Activated CD4-positive, alpha-beta T cell treated with anti-CD3 and anti-CD28 coated beads, Interleukin-2, amount 10 ng/mL, durations not matched to agents 7 days and 5 days (primary cell): ENCODE measurements around the gene IFNG-AS1. TPM values are rescaled to one million over a fixed set of nuclear protein-coding genes. Genes with fewer than 3 reads are reported as not detected.

Experiments
- CTCF ChIA-PET: fragments of 350-600 bp; sonication (Branson Sonifier 250); formaldehyde crosslinking; loops from one replicate; lab custom pipeline; 2021; ENCODE audit warnings: antibody characterized with exemption; lab: Charles Lee
- POLR2A ChIA-PET: fragments of 350-600 bp; sonication (Branson Sonifier 250); formaldehyde crosslinking; loops from one replicate; lab custom pipeline; 2021; ENCODE audit warnings: antibody characterized with exemption; lab: Charles Lee
- DNase-seq: peaks from one replicate; pipeline ENCODE4 v3.0.0-alpha.2; 2020
- H3K27ac Mint-ChIP-seq: one replicate; pipeline ENCODE4 v1.8.0; 2021; ENCODE audit warnings: mild to moderate bottlenecking, moderate library complexity, mixed read lengths
- H3K27me3 Mint-ChIP-seq: one replicate; pipeline ENCODE4 v1.8.0; 2021; ENCODE audit warnings: mixed read lengths
- H3K36me3 Mint-ChIP-seq: one replicate; pipeline ENCODE4 v1.8.0; 2021; ENCODE audit warnings: low read depth, mixed read lengths
- H3K4me1 Mint-ChIP-seq: one replicate; pipeline ENCODE4 v1.8.0; 2021; ENCODE audit warnings: mixed read lengths
- H3K4me3 Mint-ChIP-seq: one replicate; pipeline ENCODE4 v1.8.0; 2021; ENCODE audit warnings: mild to moderate bottlenecking, moderate library complexity, mixed read lengths
- H3K9me3 Mint-ChIP-seq: one replicate; pipeline ENCODE4 v1.8.0; 2021; ENCODE audit warnings: mixed read lengths
- total RNA-seq, 2 experiments: library from RNA; stranded (reverse); gene quantifications; one replicate each; pipeline ENCODE4 v1.2.3, GENCODE V29; 2021

IFNG-AS1 gene
- total RNA-seq, 2 experiments from 2014 or later = not detected

DNA sequence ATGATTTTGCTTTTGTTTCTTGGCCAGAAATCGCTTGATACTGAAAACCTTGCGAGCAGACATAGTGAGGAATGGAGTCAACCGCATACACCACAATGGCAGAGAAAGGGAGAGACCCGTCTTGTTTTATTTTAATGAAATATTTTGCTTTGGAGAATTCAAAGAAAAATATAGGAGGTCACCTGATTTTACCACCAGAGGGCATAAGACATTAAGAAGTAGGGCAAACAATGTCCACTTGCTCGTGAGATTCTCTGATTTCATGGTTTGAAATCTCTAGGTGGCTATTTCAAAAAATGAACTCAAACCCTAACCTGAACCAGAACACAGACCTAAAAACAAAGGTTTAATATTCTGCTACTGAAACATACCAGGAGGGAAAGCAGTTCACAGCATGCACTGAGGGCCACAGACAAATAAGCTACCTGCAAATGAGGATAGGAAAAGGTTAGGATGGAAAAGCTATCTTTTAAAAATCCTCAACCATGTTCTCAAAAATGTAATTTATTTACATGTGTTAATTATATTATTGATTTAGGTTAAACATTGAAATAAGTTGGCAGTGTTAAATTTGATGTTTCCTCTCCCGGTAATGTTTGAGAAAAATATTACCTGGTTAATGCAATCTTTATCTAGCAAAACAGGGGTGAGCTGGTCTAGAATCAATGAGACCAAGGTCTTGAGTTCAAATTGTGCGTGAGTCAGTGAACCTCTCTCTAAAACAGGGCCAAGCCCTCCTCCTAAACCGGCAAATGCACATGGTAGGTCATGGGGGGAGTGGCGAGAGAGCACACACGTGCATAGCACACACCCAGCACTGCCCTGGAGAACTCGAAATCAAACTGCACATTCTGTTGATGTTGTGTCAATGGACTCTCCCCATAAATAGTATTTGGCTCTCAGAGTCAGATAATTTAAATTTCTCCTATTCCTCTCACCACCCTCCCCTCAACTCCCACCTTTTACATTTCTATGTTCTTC is 12.5 kb downstream of the IFNG-AS1 start:
- Mint-ChIP-seq H3K4me3 (no peak overlapping the region), H3K27ac (no peak overlapping the region), H3K27me3 (no peaks in the 10 kb centered on the region), H3K9me3 (no peaks in the 10 kb centered on the region), H3K36me3 (no peaks in the 10 kb centered on the region), H3K4me1 (peaks cover 6% of the 10 kb centered on the region)
- DNase-seq = no peak
- POLR2A ChIA-PET = no interaction called here
- CTCF ChIA-PET = interaction anchor here (0.9 to 1.4 kb wide), 2 partner anchors 11 to 26 kb away, joined by 3 to 4 read pairs; no protein-coding TSS in a partner anchor

- H3K9me3 Mint-ChIP-seq = no peaks in the 10 kb centered on the region
- no peaks in the 10 kb centered on the region for H3K27me3 Mint-ChIP-seq
- no peak overlapping the region for H3K4me3 Mint-ChIP-seq
- no peak for DNase-seq
- no peaks in the 10 kb centered on the region for H3K4me1 Mint-ChIP-seq
- H3K27ac Mint-ChIP-seq = no peak overlapping the region
- H3K36me3 Mint-ChIP-seq = no peaks in the 10 kb centered on the region
- ChIA-PET CTCF (interaction anchor here (0.7 to 1.3 kb wide), 3 partner anchors 13 to 502 kb away, joined by 3 to 4 read pairs (median 3); no protein-coding TSS in a partner anchor), POLR2A (no interaction called here)
These were observed 14.5 kb downstream of the IFNG-AS1 start for GRCh38 chr12:68003777-68004176.

DNA sequence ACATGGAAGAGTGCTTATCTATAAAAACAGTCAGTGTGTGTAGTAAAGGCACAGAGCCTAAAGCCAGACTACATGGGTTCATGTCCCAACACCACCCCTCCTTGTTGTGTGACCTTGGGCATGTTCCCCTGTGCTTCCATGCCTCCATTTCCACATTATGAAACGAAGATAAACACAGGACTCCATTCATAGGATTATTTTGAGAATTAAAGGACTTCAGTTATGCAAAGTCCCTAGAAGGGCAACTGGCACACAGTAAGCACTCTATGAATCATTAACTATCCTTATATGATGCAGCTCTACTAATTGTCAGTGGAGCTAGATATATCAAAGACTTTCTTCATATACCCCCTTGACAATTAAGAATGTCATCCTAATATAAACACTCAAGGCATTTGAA is 17.8 kb downstream of the IFNG-AS1 start:
- Mint-ChIP-seq H3K4me3 (no peak overlapping the region), H3K27me3 (no peaks in the 10 kb centered on the region), H3K27ac (no peak overlapping the region), H3K9me3 (no peaks in the 10 kb centered on the region), H3K4me1 (no peaks in the 10 kb centered on the region), H3K36me3 (no peaks in the 10 kb centered on the region)
- CTCF ChIA-PET = interaction anchor here (1.3 kb wide), 1 partner anchor 18 kb away, joined by 3 read pairs; no protein-coding TSS in a partner anchor
- DNase-seq = no peak
- POLR2A ChIA-PET = no interaction called here

DNA sequence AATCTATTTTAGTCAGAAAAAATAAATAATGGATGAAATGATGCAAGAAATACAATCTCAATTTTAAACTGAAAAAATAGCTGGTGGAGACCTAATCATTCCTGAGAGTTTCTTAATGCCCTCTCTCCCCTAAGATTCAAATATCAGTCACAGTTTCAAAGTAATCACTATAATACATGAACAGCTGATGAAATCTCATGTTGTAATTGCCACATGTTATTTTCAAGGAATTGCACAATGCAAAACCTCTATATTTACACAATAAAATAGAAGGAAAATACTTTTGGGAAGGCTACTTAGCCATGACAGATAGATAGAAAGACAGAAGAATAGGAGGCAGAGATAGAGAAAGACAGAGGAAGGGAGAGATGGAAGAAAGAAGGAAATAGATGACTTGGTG is 18.2 kb downstream of the IFNG-AS1 start:
- ChIA-PET POLR2A (no interaction called here), CTCF (interaction anchor here (1.3 kb wide), 2 partner anchors 10 to 17 kb away, joined by 3 read pairs; no protein-coding TSS in a partner anchor)
- no peak for DNase-seq
- Mint-ChIP-seq H3K27ac (no peak overlapping the region), H3K4me3 (no peak overlapping the region), H3K4me1 (no peaks in the 10 kb centered on the region), H3K36me3 (no peaks in the 10 kb centered on the region), H3K9me3 (no peaks in the 10 kb centered on the region), H3K27me3 (no peaks in the 10 kb centered on the region)

DNA sequence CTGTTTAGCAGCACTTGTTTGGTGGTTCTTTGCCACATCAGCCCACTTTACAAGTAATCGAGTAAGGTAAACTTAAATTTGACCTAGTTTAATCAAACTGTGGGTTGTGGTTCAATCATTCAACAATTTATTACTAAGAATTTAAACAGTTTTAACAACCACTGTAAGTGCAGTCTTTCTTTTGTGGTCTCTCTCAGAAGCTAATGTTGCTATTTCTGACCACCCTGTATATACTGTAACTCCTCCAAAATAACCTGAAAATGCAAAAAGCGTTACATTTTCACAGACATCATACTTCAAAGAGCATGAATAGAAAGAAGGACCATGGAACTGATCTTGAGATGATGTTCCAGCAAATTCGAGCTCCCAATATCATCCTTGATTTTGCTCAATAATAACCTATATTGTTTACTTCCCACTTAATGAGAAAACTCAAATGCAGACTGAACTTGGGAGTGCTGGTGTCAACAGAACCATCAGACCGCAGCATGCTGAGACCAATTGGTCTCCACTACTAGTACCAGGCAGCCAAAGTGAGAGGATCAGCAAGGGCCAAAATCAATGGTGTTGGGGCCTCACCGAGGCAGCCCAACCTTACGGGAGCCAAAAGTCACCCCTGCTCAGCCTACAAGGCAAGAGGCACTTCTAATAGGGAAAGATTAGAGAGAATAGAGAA is 22.1 kb downstream of the IFNG-AS1 start:
- H3K4me1 Mint-ChIP-seq = no peaks in the 10 kb centered on the region
- no peak overlapping the region for H3K27ac Mint-ChIP-seq
- ChIA-PET CTCF (interaction anchor here (1.0 kb wide), 1 partner anchor 146 kb away, joined by 3 read pairs; no protein-coding TSS in a partner anchor), POLR2A (no interaction called here)
- no peak overlapping the region for H3K4me3 Mint-ChIP-seq
- no peaks in the 10 kb centered on the region for H3K27me3 Mint-ChIP-seq
- DNase-seq = no peak
- H3K36me3 Mint-ChIP-seq = no peaks in the 10 kb centered on the region
- H3K9me3 Mint-ChIP-seq = no peaks in the 10 kb centered on the region

DNA sequence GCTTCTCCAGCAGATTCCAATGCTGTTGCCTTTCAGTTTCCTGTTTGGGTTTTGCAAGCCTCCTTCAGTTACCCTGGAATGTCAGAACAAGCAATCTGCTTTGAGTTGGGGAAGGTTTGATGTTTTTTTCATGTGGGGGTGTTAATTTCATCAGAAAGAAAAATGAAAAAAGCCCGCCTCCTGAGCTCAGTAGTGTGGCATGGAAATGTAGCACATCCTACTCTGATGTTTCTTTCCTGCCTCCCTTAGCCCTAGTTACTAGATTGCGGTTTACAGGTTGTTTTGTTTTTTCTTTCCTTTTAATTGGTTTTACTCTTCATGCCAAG is 22.6 kb downstream of the IFNG-AS1 start:
- Mint-ChIP-seq H3K27ac (no peak overlapping the region), H3K27me3 (no peaks in the 10 kb centered on the region), H3K36me3 (no peaks in the 10 kb centered on the region), H3K9me3 (no peaks in the 10 kb centered on the region), H3K4me3 (no peak overlapping the region), H3K4me1 (no peaks in the 10 kb centered on the region)
- POLR2A ChIA-PET = no interaction called here
- DNase-seq = no peak
- CTCF ChIA-PET = interaction anchor here (1.0 to 1.1 kb wide), 2 partner anchors 10 to 146 kb away, joined by 3 to 4 read pairs; no protein-coding TSS in a partner anchor

GRCh38 chr12:68012712-68013111 is 23.5 kb downstream of the IFNG-AS1 start:
- POLR2A ChIA-PET = no interaction called here
- no peaks in the 10 kb centered on the region for H3K36me3 Mint-ChIP-seq
- no peak overlapping the region for H3K27ac Mint-ChIP-seq

DNA sequence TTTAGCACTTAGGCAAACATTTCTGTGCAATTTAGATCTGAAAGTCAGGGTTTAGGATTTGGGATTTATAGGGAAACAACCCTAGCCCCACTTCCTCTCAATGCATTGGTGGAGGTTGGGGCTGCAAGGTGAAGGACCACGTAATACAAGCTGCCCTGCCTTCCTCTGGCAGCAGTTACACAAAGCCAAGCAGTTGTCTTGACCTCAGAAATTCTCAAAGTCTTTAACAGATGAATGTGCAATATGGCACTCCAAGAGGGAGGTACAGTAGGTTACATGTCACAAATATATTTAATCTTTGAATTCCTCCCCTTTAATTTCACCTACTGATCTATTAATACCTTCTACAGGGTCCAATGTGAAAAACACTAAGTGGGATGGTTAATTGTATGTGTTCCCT is 23.9 kb downstream of the IFNG-AS1 start:
- Mint-ChIP-seq H3K4me3 (no peak overlapping the region), H3K9me3 (no peaks in the 10 kb centered on the region), H3K27me3 (no peaks in the 10 kb centered on the region), H3K4me1 (no peaks in the 10 kb centered on the region), H3K36me3 (no peaks in the 10 kb centered on the region), H3K27ac (no peak overlapping the region)
- no peak for DNase-seq
- ChIA-PET POLR2A (no interaction called here), CTCF (interaction anchor here (1.1 kb wide), 1 partner anchor 11 kb away, joined by 4 read pairs; no protein-coding TSS in a partner anchor)

More at GRCh38 chr12:68012712-68013111, 23.5 kb downstream of the IFNG-AS1 start:
- H3K4me1 Mint-ChIP-seq = no peaks in the 10 kb centered on the region
- no peaks in the 10 kb centered on the region for H3K9me3 Mint-ChIP-seq
- CTCF ChIA-PET = interaction anchor here (1.0 to 1.1 kb wide), 2 partner anchors 11 to 145 kb away, joined by 3 to 4 read pairs; no protein-coding TSS in a partner anchor
- no peak for DNase-seq
- no peak overlapping the region for H3K4me3 Mint-ChIP-seq
- no peaks in the 10 kb centered on the region for H3K27me3 Mint-ChIP-seq

GRCh38 chr12:68016136-68016535 is 26.9 kb downstream of the IFNG-AS1 start:
- DNase-seq = no peak
- Mint-ChIP-seq H3K36me3 (no peaks in the 10 kb centered on the region), H3K27me3 (no peaks in the 10 kb centered on the region), H3K4me1 (no peaks in the 10 kb centered on the region), H3K4me3 (no peak overlapping the region), H3K27ac (no peak overlapping the region), H3K9me3 (no peaks in the 10 kb centered on the region)
- ChIA-PET POLR2A (no interaction called here), CTCF (interaction anchor here (0.5 kb wide), 1 partner anchor 26 kb away, joined by 3 read pairs; no protein-coding TSS in a partner anchor)

DNA sequence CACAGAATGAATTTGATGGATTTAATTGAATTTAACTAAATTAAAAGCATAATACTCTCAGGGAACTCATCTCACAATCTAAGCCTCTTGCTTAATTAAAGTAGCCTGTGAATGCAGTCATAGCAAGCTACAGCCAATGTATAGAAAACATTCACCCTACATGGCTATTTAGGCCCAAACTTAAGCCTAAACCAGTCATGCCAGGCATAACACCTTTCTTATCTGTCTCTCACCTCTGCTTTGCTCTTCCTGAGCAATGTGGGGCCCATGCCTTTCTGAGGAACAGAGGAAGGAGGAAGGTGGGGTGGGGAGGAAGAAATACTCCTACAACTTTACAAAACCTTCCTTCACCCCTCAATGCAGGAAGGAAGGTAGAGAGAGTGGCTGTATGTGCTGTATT is 29.1 kb downstream of the IFNG-AS1 start:
- no peaks in the 10 kb centered on the region for H3K36me3 Mint-ChIP-seq
- ChIA-PET CTCF (interaction anchor here (0.8 to 1.5 kb wide), 2 partner anchors 10 to 22 kb away, joined by 3 to 5 read pairs; no protein-coding TSS in a partner anchor), POLR2A (no interaction called here)
- no peaks in the 10 kb centered on the region for H3K9me3 Mint-ChIP-seq
- no peaks in the 10 kb centered on the region for H3K4me1 Mint-ChIP-seq
- no peak for DNase-seq
- H3K27me3 Mint-ChIP-seq = no peaks in the 10 kb centered on the region
- no peak overlapping the region for H3K4me3 Mint-ChIP-seq
- no peak overlapping the region for H3K27ac Mint-ChIP-seq

DNA sequence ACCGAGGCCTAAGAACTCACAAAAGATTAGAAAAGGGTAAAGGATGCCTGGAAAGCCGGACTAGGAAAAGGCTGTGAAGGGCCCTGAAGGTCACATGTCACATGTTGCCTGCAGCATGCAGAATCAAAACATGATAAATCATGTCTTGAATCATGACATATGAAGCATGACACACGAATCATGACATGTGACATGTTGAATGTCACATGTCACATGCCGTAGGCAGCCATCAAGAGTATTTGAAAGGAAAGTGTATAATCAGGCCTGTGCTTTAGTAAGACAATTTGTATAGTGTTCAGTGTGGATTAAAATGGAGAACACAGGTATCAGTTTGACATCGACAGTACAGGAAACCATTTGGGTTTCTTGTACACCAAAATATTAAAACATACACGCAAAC is 30.8 kb downstream of the IFNG-AS1 start:
- DNase-seq = no peak
- H3K36me3 Mint-ChIP-seq = no peaks in the 10 kb centered on the region
- H3K4me1 Mint-ChIP-seq = no peaks in the 10 kb centered on the region
- H3K27ac Mint-ChIP-seq = no peak overlapping the region
- H3K9me3 Mint-ChIP-seq = no peaks in the 10 kb centered on the region
- no peak overlapping the region for H3K4me3 Mint-ChIP-seq
- CTCF ChIA-PET = no interaction called here
- POLR2A ChIA-PET = no interaction called here
- H3K27me3 Mint-ChIP-seq = no peaks in the 10 kb centered on the region

- CTCF ChIA-PET = no interaction called here
- no peak overlapping the region for H3K4me3 Mint-ChIP-seq
- no peaks in the 10 kb centered on the region for H3K36me3 Mint-ChIP-seq
- H3K4me1 Mint-ChIP-seq = no peaks in the 10 kb centered on the region
- DNase-seq = no peak
- no peak overlapping the region for H3K27ac Mint-ChIP-seq
- no peaks in the 10 kb centered on the region for H3K9me3 Mint-ChIP-seq
- no peaks in the 10 kb centered on the region for H3K27me3 Mint-ChIP-seq
- POLR2A ChIA-PET = no interaction called here
These were observed 31.5 kb downstream of the IFNG-AS1 start for GRCh38 chr12:68020699-68021098.
